ENCODE results near the gene THAP9.
A peak's percentile ranks its signal among the peaks of the same experiment; 100 is the strongest.
"Not testable (repeated sequence)": the region's sequence is repeated elsewhere in the genome, so short reads cannot be mapped to it uniquely, and the experiment has no call there.

Gene THAP9

GRCh38 chr4:82898322-82899243 is 2.0 kb upstream of the THAP9 start:
- DNase-seq: peak; percentile 1 to 39

GRCh38 chr4:82899374-82900065 is 1.0 kb upstream of the THAP9 start:
- no peak for DNase-seq

DNA sequence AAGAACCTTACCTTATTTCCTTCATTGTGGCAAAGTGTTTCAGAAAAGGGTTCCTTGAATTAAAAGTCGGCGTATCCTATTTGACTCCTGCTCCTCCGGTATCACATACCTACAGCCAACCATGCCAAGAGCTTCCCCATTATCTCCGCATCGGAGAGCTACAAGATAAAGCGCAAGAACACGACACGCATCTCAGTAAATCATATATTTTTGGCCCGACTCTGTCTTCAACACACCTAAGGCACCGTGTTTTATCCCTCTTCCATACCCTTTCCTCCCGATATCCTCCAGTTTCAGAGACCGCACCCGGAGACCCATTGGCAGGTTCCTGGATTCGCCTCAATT is 497 bp upstream of the THAP9 start:
- DNase-seq: peak in 1 of 2 experiments; percentile 62

DNA sequence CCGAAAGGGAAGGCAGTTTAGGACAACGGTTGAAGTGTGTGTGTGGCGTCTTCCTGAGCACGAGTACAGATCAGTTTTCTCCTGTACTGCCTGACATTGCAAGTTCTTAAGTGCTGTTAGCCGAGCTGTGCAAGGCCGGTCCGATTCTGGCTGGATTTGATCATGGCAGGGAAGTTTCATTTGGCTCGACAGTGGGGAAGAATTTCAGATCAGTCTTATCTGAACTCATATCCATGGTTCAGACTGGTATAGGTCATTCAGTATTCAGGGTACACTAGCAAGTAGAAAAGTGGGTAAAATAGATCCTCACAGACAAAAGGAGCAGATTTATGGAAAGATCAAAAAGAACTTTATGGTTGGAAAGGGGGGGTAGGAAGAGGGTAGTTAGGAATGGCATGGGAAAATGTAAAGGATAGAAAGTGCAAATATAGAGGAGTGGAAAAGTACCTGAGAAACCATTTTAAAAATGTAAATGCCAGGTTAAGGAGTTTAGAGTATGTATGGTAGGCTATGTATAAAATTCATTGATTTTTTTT is 716 bp downstream of the THAP9 start:
- DNase-seq: no peak

- no peak for DNase-seq
Measured at GRCh38 chr4:82903737-82904136, 3.2 kb downstream of the THAP9 start.

- no peak for DNase-seq
Measured at GRCh38 chr4:82905205-82905604, 4.7 kb downstream of the THAP9 start.

DNA sequence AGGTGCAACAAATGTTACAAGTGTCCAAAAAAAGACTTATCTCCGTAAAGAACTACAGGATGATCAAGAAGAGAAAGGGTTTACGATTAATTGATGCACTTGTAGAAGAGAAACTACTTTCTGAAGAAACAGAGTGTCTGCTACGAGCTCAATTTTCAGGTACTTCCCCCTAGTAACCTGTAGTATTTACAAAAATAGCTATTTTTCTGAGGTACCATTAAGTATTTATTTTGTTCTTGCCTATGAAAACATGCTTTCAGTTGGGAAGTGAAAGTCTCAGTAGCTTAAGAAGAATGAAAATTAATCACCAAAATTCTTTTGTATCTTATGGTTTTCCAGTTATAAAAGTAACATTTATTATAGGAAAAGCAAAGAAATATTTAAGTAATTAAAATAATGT is 5.9 kb downstream of the THAP9 start:
- DNase-seq: no peak

DNA sequence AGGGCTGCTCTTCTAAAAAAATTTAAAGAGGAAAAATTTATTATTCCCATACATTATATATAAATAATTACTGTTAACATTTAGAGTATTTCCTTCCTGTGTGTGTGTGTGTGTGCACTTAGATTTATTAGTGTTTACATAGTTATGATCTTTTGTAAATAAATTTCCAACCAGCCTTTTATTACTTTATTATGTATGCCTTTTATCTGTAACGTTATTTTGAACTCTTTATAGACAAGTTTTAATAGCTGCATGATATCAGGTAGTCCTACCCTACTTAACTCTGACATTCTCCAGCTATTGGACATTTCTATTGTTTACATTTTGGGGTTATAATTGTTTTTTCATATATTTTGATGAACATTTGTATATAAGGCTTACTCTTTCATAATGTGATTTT is 8.8 kb downstream of the THAP9 start:
- DNase-seq: no peak

- no peak for DNase-seq
Measured at GRCh38 chr4:82913305-82913704, 12.8 kb downstream of the THAP9 start.

DNA sequence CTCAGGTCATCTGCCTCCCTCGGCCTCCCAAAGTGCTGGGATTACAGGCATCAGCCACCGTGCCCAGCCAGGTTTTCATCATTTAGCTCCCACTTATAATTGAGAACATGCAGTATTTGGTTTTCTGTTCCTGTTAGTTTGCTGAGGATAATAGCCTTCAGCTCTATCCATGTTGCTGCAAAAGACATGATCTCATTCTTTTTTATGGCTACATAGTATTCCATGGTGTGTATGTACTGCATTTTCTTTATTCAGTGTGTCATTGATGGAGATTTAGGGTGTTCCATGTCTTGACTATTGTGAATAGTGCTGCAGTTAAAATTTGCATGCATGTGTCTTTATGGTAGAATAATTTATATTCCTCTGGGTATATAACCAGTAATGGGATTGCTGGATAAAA is 13.4 kb downstream of the THAP9 start:
- DNase-seq: not testable (repeated sequence)

GRCh38 chr4:82918091-82918490 is 17.6 kb downstream of the THAP9 start:
- DNase-seq: no peak

DNA sequence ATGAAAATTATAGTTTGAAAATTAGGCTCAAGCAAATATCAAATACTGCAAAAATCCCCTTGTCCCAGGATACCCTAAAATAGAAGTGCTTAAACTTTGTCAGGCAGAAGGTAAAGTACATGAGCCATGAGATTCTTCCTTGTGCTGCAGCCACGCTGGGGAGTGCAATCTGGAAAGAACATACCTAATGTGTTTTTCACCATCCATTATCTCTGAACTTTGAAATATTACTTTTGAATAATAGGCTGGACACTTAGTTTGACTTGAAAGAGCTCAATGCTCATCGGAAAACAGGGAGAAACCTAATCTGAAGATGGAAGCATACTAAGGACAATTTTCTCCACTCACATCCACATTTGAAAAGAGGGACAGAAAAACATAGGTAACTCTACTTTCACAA is 18.9 kb downstream of the THAP9 start:
- no peak for DNase-seq

DNA sequence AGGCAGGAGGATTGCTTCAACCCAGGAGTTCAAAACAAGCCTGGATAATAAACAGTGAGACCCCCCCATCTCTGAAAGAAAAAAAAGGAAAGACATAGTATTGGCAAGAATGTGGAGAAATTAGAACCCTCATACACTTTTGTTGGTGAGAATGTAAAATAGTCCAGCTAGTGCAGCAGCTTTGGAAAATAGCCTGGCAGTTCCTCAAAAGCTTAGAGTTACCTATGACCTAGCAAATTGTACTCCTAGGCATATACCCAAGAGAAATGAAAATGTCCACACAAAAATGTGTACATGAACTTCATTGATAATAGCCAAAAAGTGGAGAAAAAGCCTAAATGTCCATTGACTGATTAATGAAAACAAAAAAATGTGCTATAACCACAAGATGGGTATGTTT is 21.3 kb downstream of the THAP9 start:
- DNase-seq: no peak

DNA sequence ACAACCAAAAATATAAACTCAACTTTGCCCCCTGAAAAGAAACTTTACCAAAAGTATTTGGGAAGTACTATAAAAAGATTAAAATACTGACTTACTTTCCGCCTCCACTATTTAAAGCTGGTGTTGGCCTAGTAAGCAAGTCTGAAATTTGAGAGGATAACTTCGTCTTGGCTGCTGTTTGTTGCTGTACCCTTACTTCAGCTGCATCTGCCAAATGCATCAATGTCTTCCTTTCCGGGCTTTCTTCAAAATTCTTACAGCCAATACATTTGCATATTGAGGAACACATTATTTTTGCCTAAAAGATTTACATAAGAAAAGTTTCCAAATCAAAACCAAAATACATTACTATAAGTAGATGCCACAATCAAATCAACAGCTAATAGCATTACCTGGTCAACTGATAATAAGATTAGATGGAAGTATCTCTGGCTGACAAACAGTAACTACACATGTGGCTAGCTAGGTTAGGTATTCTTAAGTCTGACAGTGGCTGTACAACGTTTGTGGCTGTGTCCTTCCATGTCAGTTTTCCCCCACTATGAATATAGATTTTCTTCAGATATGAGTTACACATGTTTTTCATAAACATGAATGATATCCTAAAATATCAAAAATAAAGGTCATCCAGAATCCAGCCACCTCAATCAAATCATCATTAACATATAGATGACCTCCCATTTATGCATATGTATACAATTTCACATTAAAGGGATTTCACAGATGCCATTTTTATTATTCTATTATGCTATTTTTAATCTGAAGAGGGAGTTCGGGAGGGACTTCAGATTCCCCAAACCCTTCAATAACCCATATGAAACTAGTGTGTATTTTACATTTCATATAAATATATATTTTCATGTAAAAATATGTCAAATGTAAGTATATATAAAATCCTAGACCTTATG is 30.6 kb downstream of the THAP9 start:
- DNase-seq: no peak

GRCh38 chr4:82934441-82934840 is 33.9 kb downstream of the THAP9 start:
- DNase-seq: no peak

DNA sequence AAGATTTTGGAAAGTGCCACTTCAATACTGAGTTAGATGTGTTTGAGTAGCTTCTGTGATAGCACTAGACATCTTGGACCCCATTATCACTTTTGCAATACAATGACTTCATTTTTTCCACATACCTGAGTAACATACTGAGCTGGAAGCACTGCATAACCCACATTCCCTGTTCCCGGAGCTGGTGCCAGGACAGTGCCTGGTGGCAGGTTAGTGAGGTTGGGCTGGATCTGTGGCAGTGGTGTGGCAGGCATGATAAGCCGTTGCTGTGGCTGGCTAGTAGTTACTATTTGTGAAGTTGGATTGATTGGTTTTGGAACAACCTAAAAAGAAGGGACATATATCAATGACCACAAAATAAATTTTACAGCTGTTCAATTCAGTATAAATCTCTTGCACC is 38.9 kb downstream of the THAP9 start:
- DNase-seq: no peak

GRCh38 chr4:82947498-82947897 is 47.0 kb downstream of the THAP9 start:
- DNase-seq: no peak

DNA sequence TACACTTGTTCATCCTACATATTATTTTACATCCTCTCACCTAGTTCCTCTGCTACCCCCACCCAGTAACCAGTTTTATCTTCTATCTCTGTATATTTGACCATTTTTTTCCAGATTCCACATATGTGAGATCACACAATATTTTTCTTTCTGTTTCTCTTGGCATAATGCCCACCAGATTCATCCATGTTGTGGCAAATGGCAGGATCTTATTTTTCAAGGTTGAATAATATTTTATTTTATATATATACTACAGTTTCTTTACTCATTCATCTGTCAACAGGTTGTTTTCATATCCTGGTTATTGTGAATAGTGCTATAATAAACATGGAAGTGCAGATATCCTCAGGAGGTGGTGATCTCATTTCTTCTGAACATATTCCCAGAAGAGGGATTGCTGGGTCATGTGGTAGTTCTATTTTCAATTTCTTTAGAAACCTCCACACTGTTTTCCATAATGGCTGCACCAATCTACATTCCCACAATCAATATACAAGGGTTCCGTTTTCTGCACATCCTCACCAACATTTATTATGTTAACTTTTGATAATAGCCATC is 48.2 kb downstream of the THAP9 start:
- DNase-seq: no peak

- no peak for DNase-seq
Measured at GRCh38 chr4:82951196-82951595, 50.7 kb downstream of the THAP9 start.

DNA sequence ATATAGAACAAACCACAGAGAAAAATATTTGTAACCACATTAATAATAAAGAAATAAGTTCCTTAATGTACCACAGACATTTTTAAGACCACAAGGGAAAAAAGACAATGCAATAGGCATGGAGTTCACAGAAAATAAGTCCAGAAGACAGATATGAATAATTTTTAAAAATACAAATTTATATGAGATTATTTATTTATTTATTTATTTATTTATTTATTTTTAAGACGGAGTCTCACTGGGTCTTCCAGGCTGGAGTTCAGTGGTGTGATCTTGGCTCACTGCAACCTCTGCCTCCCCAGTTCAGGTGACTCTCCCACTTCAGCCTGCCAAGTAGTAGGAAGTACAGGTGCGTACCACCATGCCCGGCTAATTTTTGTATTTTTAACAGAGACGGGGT is 53.7 kb downstream of the THAP9 start:
- DNase-seq: no peak

DNA sequence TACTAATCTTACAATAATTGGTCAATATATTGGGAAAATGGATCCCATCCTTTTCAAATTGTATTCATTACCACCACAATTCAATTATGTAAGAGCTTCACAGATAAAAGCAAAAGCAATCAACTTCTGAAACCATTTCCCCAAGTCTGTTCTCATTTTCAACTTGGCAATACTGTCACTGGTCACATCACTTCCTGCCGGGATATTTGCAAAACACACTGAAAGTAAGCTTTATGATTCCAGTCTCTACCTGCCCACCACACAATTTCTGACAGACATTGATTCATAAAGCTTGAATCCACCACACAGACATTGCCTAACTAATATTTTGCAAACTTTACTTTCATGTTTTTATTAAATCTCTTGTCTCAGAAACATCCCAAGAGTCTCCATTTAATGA is 56.5 kb downstream of the THAP9 start:
- DNase-seq: no peak

- no peak for DNase-seq
Measured at GRCh38 chr4:82965763-82966162, 65.2 kb downstream of the THAP9 start.

- no peak for DNase-seq
Measured at GRCh38 chr4:82968972-82969371, 68.4 kb downstream of the THAP9 start.
